BLaER1 (cell line): ENCODE data around the gene POU5F1.

Source experiments
- H3K27ac ChIP-seq: shearing (Covaris generic); formaldehyde crosslinking; 2 replicates; pipeline ENCODE4 v1.8.1; 2022
- H3K27me3 ChIP-seq: shearing (Covaris generic); formaldehyde crosslinking; 2 replicates; pipeline ENCODE4 v1.8.1; 2022
- H3K36me3 ChIP-seq: shearing (Covaris generic); formaldehyde crosslinking; 2 replicates; pipeline ENCODE4 v1.8.1; 2022
- H3K4me1 ChIP-seq: shearing (Covaris generic); formaldehyde crosslinking; 2 replicates; pipeline ENCODE4 v1.8.1; 2022
- H3K4me2 ChIP-seq: shearing (Covaris generic); formaldehyde crosslinking; 2 replicates; pipeline ENCODE4 v1.8.1; 2022
- H3K4me3 ChIP-seq: shearing (Covaris generic); formaldehyde crosslinking; 2 replicates; pipeline ENCODE4 v1.8.1; 2022
- H3K9ac ChIP-seq: shearing (Covaris generic); formaldehyde crosslinking; 2 replicates; pipeline ENCODE4 v1.8.1; 2022
- H3K9me3 ChIP-seq: shearing (Covaris generic); formaldehyde crosslinking; 2 replicates; pipeline ENCODE4 v1.8.1; 2022
- H4K20me1 ChIP-seq: shearing (Covaris generic); formaldehyde crosslinking; 2 replicates; pipeline ENCODE4 v1.8.1; 2022
- Cebpa-rat ChIP-seq: shearing (Covaris generic); IDR thresholded peaks from 2 replicates; pipeline ENCODE4 v1.8.1; 2022

Gene POU5F1

DNA sequence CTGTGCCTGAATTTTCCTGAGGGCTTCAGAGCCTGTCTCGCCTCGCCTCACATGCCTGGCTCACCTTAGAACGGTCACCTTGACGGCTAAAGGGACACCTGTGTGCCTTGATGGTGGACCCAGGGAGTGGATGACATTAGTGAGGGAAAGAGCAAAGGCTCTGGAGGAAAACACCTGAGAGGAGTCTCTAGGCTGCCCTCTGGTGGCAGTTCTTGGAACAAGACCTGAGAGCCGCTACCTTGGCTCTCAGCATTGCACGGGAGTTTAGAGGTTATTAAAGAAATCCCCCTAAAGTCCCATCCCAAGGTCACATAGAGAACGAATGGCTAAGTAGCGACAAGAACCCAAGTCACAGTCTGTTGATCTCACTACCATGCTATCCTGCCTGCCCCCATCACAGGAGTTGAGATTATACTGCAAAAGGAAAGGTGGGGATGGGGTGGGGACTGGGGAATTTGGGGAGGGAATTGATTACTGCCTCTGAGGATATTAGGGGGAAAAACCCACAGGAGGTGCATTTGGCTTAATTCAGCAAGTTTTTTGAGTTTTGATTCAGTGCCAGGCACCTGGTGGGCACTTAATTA lies 42.3 kb downstream of the POU5F1 start:
- H4K20me1 ChIP-seq: no peaks in the 10 kb centered on the region
- H3K27me3 ChIP-seq: no peaks in the 10 kb centered on the region
- no peak overlapping the region for H3K4me2 ChIP-seq
- no peak overlapping the region for H3K27ac ChIP-seq
- H3K9me3 ChIP-seq: no peaks in the 10 kb centered on the region
- no peak for TF ChIP-seq Cebpa-rat
- peaks cover 13% of the 10 kb centered on the region for H3K4me1 ChIP-seq
- H3K9ac ChIP-seq: no peak overlapping the region
- no peaks in the 10 kb centered on the region for H3K36me3 ChIP-seq
- H3K4me3 ChIP-seq: no peak overlapping the region

DNA sequence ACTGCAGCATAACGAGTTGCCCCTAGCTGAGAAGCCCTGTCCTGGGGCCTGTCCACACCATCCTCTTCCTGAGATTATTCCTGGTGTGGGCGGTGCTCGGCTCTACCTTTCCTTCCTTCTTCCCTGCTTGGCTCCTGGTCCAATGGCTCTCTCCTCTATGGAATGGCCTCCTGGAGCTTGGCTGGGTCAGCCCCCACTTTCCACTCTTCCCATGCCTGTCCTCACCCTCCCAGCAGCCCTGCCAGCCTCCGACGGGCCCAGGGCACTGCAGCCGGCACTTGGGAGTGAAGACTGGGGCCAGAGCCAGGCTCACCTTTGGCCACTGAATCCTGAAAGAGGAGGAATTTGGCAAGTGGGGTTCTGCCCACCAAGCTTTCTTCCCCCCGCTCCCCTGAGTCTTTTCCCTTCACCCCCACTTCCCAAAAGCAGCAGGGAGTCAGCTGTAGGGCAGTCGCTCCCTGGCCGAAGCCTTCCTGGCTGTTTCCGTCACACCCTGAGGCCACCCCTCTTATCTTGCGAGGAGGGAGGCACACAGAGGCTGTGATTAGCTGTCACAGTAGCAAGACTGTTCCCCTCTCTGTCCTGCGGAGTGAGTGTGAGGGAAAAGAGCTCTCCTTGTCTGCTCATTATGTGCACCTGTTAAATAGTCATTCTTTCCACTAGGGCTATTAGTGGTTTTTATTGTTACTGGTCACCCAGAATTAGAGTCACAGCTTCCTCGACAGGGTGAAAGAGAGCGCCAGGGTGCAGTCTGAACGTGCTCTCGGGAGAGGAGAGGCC lies 43.9 kb downstream of the POU5F1 start:
- no peak overlapping the region for H3K4me3 ChIP-seq
- peaks cover 29% of the 10 kb centered on the region for H3K4me1 ChIP-seq
- H3K27me3 ChIP-seq: no peaks in the 10 kb centered on the region
- no peak overlapping the region for H3K4me2 ChIP-seq
- no peaks in the 10 kb centered on the region for H4K20me1 ChIP-seq
- no peaks in the 10 kb centered on the region for H3K36me3 ChIP-seq
- no peak overlapping the region for H3K27ac ChIP-seq
- no peak overlapping the region for H3K9ac ChIP-seq
- TF ChIP-seq Cebpa-rat: no peak
- H3K9me3 ChIP-seq: no peaks in the 10 kb centered on the region

DNA sequence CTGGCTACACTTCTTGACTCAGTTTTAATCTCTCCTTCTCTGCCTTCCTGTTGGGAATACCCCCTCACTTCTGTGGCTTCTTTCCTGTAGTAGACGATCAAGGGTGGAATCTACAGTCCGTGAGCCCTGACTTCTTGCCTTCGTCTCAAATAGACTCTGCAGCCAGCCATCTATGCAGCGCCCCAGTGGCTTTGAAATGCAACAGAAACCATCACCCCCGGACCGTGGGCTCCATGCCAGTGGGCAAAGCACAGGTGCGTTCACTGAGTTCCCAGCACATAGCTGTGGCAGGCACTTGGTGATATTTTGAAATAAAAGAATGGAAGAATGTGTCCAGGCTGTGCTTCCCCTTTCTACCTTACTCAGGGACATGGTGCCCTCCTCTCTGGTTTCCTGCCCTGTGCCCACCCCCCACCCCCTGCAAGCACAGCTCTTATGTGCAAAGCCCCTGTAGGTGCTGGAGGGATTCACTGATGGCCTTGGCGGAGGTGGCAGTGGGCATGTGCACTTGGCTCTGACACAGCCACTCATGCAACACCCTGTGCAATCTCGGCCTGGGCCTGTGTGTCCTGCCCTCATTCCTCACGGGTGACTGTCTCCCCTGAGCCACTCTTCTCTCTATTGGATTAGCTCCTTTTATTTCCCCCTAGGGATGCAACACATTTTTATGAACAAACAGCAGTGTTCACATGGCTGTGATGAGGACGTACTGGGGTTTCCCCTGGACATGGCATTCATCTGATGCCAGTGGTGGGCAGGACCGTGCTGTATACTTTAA lies 44.7 kb downstream of the POU5F1 start:
- no peak overlapping the region for H3K4me2 ChIP-seq
- no peaks in the 10 kb centered on the region for H3K9me3 ChIP-seq
- TF ChIP-seq Cebpa-rat: no peak
- H3K27ac ChIP-seq: no peak overlapping the region
- no peak overlapping the region for H3K4me3 ChIP-seq
- no peaks in the 10 kb centered on the region for H3K27me3 ChIP-seq
- peaks cover 29% of the 10 kb centered on the region for H3K4me1 ChIP-seq
- H3K36me3 ChIP-seq: no peaks in the 10 kb centered on the region
- no peaks in the 10 kb centered on the region for H4K20me1 ChIP-seq
- H3K9ac ChIP-seq: no peak overlapping the region

DNA sequence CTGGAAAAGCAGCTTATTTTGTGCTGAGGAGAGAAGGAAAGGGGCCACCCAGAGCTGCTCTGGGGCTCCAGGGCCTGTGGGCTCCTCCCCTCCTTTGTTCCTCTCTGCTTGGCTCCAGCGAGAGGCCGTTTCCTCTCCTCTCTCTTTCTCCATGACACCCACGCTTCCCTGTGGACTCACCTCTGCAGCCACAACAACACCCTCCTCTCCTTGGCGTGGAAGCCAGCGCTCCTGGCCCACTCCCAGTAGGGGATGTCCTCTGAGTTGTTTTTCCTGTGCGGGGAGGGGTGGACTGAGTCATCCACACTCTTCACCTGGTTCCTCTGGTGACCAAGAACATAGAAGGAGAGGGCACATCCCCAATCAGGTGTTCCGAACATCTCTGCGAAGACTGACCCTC lies 45.3 kb downstream of the POU5F1 start:
- Histone ChIP-seq H3K4me3 (no peak overlapping the region), H3K4me2 (no peak overlapping the region), H3K9me3 (no peaks in the 10 kb centered on the region), H3K9ac (no peak overlapping the region), H3K36me3 (no peaks in the 10 kb centered on the region), H3K27me3 (no peaks in the 10 kb centered on the region), H3K27ac (no peak overlapping the region), H3K4me1 (peaks cover 29% of the 10 kb centered on the region), H4K20me1 (no peaks in the 10 kb centered on the region)
- TF ChIP-seq Cebpa-rat: no peak

DNA sequence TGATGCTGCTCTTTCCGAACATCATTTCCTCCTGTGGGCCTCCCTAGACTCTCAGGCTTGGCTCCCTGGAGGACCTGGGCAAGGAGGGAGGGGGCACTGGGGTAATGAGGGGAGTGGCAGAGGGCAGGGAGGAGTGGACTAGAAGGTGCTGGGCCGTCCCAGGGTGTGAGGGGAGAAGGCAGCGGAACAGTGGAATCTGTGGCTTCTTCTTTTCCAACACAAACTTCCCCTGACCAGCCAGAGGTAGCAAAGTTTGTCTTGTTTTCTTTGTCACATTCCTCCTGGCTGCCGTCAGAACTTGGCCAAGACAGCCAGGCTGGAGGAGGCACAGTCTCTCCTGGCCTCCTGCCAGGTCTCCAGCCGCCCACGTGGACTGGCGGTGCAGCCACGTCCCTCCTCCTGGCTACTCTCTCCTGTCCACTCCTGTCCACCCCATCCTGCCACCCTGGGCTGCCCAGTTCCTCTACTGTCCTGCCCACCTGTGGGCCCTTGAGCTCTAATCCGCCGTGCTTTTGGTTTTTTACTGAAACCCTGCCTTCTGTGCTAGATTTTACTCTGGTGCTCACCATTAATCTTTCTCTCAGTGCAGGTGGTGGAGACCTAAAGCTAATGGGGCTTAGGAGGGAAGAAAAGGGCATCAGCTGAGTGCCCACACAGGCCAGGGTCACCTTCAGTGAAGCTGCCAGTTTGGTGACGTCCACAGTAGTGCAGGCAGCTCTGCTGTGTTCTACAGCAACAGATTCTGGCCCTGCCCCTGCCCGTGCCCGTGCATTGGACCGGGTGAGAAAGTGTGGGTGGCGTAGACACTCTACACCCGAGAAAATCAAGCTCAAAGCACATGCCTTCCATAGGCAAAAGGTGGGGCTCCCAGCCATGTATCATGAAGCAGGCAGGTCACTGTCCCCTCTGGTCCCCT lies 47.4 kb downstream of the POU5F1 start:
- Histone ChIP-seq H3K27ac (no peak overlapping the region), H3K4me2 (peak overlapping the region; percentile 55)

DNA sequence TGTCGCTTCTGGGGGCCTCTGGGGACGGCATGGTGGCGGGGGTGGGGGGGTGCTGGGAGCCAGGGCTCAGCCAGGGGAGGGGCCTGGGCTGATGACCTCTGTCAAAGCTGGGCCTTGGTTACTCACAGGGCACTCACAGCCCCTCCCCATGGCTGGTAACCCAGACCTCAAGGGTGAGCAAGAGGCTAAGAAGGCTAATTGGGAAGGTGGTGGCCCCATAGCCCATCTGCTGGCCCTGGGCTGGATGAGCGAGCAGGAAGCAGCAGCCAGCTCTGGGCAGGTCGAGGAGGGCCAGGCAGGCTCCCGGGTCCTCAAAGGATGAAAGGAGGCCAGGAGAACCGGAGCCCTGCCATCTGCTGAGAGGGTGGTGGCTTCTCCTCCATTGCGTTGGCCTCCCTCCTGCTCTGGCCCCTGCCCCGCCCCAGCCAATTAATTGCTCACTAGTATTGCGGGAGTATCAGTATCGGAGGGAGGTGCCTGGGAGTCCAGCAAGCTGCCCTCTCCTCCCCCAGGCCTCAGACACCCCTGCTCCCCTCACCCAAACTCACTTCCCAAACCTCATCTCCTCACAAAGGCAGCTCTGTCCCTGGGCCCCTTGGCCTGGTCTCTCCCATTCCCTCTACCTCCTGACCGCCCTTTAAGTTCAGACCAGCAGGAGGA lies 49.2 kb downstream of the POU5F1 start:
- Histone ChIP-seq H4K20me1 (no peaks in the 10 kb centered on the region), H3K4me2 (no peak overlapping the region), H3K9me3 (no peaks in the 10 kb centered on the region), H3K9ac (no peak overlapping the region), H3K36me3 (no peaks in the 10 kb centered on the region), H3K27ac (no peak overlapping the region), H3K27me3 (no peaks in the 10 kb centered on the region), H3K4me3 (no peak overlapping the region), H3K4me1 (peaks cover 29% of the 10 kb centered on the region)
- no peak for TF ChIP-seq Cebpa-rat

More for the DNA sequence above, 47.4 kb downstream of the POU5F1 start:
- Histone ChIP-seq H3K9me3 (no peaks in the 10 kb centered on the region), H3K4me1 (peaks cover 29% of the 10 kb centered on the region), H4K20me1 (no peaks in the 10 kb centered on the region), H3K27me3 (no peaks in the 10 kb centered on the region), H3K36me3 (no peaks in the 10 kb centered on the region), H3K9ac (no peak overlapping the region), H3K4me3 (no peak overlapping the region)
- no peak for TF ChIP-seq Cebpa-rat

DNA sequence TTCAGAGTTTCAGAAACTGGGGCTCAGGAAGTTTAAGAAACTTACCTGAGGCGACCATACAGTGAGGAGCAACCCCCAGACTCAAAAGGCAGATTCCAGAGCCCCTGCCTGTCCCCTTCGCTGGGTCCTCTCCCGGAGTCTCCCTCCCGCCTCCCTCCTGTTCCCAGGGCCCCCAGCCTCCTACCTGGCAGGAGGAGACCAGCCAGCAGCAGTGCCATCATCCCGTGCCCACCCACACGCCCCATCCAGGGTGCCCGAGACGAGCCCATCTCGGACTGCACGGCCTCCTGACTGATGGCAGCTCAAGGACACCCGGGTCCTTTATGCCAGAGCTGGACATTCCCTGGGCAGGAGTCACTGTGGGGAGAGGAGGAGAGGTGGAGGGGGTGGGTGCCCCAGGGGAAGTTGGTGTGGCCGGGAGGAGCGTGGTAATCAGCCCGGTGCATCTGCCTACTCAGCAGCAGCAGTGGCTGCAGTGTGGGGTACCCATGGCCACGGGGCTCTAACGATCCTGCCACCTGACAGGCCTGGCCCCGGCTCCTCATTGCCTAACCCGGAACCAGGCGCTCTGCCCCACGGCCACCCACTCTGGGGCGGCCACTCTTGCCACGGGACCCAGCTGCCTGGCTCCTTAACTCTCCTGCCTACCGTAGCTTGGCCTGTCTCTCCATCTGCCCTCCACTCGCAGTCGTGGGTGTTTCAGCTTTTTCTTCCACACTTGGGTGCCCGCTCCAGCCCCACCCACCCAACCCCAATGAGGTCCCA lies 50.1 kb downstream of the POU5F1 start, which contains the start of gene CDSN:
Gene CDSN (minus strand): TSS at position 296 of the 765 bp plus-strand sequence. CDS start 27 bp downstream, at position 269.
- Histone ChIP-seq H3K4me1 (peaks cover 21% of the 10 kb centered on the region), H3K27me3 (no peaks in the 10 kb centered on the region), H3K4me3 (no peak within 1 kb of the TSS), H3K9me3 (no peaks in the 10 kb centered on the region), H3K36me3 (no peaks in the 10 kb centered on the region), H3K27ac (no peak within 1 kb of the TSS), H3K9ac (no peak within 1 kb of the TSS), H3K4me2 (no peak within 1 kb of the TSS), H4K20me1 (no peaks in the 10 kb centered on the region)
- no peak for TF ChIP-seq Cebpa-rat

DNA sequence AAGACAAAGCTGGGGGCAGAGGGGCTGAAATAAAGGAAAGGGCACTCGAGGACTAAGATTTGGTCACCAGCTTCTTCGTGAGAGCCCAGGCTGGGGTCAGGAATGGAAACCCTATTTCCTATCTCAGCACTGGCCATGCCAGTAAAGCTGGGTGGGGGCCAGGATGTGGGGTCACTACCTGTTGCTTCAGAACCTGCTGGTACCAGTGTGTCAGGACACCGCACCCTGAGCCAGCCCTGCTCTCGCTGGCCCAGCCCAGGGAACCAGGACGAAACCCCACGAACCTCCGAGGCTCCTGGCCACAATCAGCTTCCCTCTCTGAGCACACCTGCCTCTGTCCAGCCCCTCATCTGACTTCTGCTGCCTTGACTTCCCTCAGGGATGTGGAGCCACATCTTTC lies 52.3 kb downstream of the POU5F1 start:
- Histone ChIP-seq H3K4me1 (peaks cover 16% of the 10 kb centered on the region), H3K9me3 (no peaks in the 10 kb centered on the region)

More for the DNA sequence above, 52.3 kb downstream of the POU5F1 start:
- no peak for TF ChIP-seq Cebpa-rat
- no peaks in the 10 kb centered on the region for H4K20me1 ChIP-seq
- no peaks in the 10 kb centered on the region for H3K27me3 ChIP-seq
- no peak overlapping the region for H3K9ac ChIP-seq
- H3K4me2 ChIP-seq: no peak overlapping the region
- H3K4me3 ChIP-seq: no peak overlapping the region
- no peaks in the 10 kb centered on the region for H3K36me3 ChIP-seq
- no peak overlapping the region for H3K27ac ChIP-seq
